ENCODE results near the gene RETREG2. TPM values are rescaled to one million over a fixed set of nuclear protein-coding genes. Genes with fewer than 3 reads are reported as not detected.
A peak's percentile ranks its signal among the peaks of the same experiment; 100 is the strongest.

The RETREG2 gene
- total RNA-seq, 3 donors from 2014 or later (not counting 1 experiment from before 2014, with no cell fraction given), result 77.0 to 81.9 (median 79.0) TPM

DNA sequence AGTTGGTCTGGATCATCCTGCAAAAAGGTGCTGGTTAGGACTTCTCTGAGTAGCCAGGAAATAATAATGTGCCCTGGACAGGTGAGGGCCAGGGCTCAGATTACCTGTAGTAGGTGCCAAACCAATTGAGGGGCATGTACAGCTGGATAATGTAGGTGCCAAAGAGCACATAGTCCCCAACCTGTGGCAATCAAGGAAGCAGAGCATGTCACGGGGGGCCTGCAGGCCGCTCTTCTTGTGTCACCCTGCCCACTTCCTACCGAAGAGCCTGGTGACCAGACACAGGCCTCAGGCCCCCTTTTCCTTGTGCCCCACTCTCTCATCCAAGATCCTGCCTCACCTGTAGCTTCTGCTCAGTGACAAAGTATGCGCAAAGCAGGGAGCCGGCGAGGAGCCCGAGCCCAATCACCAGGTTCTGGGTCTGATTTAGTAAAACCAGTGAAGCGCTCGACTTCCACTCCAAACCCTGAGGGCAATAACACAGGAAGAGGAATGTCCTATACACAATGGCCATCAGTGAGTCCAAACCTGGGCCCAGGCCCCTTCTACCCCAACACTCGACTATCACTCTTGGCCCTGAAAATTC, 35.5 kb downstream of the RETREG2 start:
- Histone ChIP-seq H3K9me3 (ENCODE audit: control insufficient read depth, insufficient read depth, low read length) (no peaks in the 10 kb centered on the region), H3K27me3 (ENCODE audit: control insufficient read depth, insufficient read depth, low read length) (no peaks in the 10 kb centered on the region), H3K36me3 (ENCODE audit: control insufficient read depth, insufficient read depth, low read length) (peaks cover 10% of the 10 kb centered on the region), H3K4me1 (ENCODE audit: control insufficient read depth, insufficient read depth, low read length) (peaks cover 42% of the 10 kb centered on the region), H3K4me3 (ENCODE audit: low read length) (no peak overlapping the region), H3K27ac (ENCODE audit: low read length) (no peak overlapping the region)
- Mint-ChIP-seq H3K36me3 (no peaks in the 10 kb centered on the region), H3K9me3 (no peaks in the 10 kb centered on the region), H3K27ac (no peak overlapping the region), H3K4me3 (no peak overlapping the region), H3K27me3 (ENCODE audit: low read depth in 2 of 2) (no peaks in the 10 kb centered on the region), H3K4me1 (peaks cover 18 to 24% of the 10 kb centered on the region in 2 donors)
- WGBS (ENCODE audit: insufficient coverage), result 92% methylated on average over 10 of the region's 10 CpGs
- DNase-seq (no peak), ATAC-seq (no peak)
- no peak for TF ChIP-seq CTCF (IDR thresholded peaks at IDR 0.05)
- intact Hi-C loops (cut with micrococcal nuclease), result loop anchor here (5.0 kb wide), 1 partner anchor 156 kb away; no protein-coding TSS in a partner anchor

DNA sequence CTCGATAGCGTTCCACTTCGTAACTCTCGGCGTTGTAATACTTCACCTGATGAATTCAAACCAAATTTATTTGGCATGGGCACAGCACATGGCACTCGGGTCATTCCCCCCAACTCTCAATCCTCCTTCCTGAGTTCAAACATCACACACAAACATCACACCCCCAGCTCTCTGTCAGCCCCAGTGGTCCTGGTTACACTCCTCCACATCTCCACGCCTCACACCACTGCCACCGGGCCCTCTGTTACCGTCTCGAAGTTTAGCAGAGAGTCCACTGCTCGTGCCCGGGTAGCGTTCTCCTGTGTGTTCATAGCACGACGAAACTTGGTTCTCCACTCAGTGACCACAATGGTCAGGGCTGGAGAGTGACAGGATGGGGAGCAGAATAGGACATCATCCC, 36.1 kb downstream of the RETREG2 start:
- TF ChIP-seq CTCF (IDR thresholded peaks at IDR 0.05), result no peak
- intact Hi-C loops (cut with micrococcal nuclease), result loop anchor here (5.0 kb wide), 1 partner anchor 157 kb away; no protein-coding TSS in a partner anchor
- no peaks in the 10 kb centered on the region for H3K9me3 Mint-ChIP-seq
- ATAC-seq (no peak), DNase-seq (no peak)
- peaks cover 41% of the 10 kb centered on the region for H3K4me1 ChIP-seq (ENCODE audit: control insufficient read depth, insufficient read depth, low read length)
- H3K9me3 ChIP-seq (ENCODE audit: control insufficient read depth, insufficient read depth, low read length), result no peaks in the 10 kb centered on the region
- no peaks in the 10 kb centered on the region for H3K27me3 Mint-ChIP-seq (ENCODE audit: low read depth in 2 of 2)
- H3K27ac ChIP-seq (ENCODE audit: low read length), result no peak overlapping the region
- H3K4me3 ChIP-seq (ENCODE audit: low read length), result no peak overlapping the region
- no peaks in the 10 kb centered on the region for H3K27me3 ChIP-seq (ENCODE audit: control insufficient read depth, insufficient read depth, low read length)
- H3K4me1 Mint-ChIP-seq, result peaks cover 18 to 22% of the 10 kb centered on the region in 2 donors
- H3K36me3 ChIP-seq (ENCODE audit: control insufficient read depth, insufficient read depth, low read length), result peaks cover 4% of the 10 kb centered on the region
- H3K27ac Mint-ChIP-seq, result peak overlapping the region in 1 of 2 donors; percentile 15
- H3K36me3 Mint-ChIP-seq, result no peaks in the 10 kb centered on the region
- H3K4me3 Mint-ChIP-seq, result no peak overlapping the region
- WGBS (ENCODE audit: insufficient coverage), result 95% methylated on average over 15 of the region's 15 CpGs

DNA sequence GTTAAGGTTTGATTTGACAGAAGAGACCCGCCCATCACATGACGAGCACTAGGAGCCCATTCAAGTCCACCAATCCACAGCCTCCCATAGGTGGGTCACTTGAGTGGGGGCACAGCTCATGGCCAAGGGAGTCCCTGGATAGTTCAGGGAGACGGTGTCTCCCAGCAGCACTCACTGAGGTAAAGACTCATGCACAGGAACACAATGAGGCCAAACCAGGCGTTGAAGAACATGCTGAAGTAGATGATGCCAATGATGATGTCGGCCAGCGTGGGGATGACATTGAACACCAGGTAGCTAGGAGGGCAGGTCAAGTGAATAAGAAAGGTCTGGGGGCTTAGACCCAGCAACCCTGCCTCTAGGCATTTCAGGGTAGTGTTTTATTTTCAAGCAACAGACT, 36.7 kb downstream of the RETREG2 start:
- no peak for TF ChIP-seq CTCF (IDR thresholded peaks at IDR 0.05)
- H3K27ac ChIP-seq (ENCODE audit: low read length), result no peak overlapping the region
- no peaks in the 10 kb centered on the region for H3K27me3 Mint-ChIP-seq (ENCODE audit: low read depth in 2 of 2)
- ATAC-seq, result no peak
- no peak for DNase-seq
- H3K9me3 ChIP-seq (ENCODE audit: control insufficient read depth, insufficient read depth, low read length), result no peaks in the 10 kb centered on the region
- intact Hi-C loops (cut with micrococcal nuclease), result loop anchor here (5.0 kb wide), 1 partner anchor 157 kb away; no protein-coding TSS in a partner anchor
- peaks cover 13 to 20% of the 10 kb centered on the region in 2 donors for H3K4me1 Mint-ChIP-seq
- no peak overlapping the region for H3K27ac Mint-ChIP-seq
- no peaks in the 10 kb centered on the region for H3K27me3 ChIP-seq (ENCODE audit: control insufficient read depth, insufficient read depth, low read length)
- H3K4me3 Mint-ChIP-seq, result no peak overlapping the region
- no peaks in the 10 kb centered on the region for H3K36me3 Mint-ChIP-seq
- no peaks in the 10 kb centered on the region for H3K36me3 ChIP-seq (ENCODE audit: control insufficient read depth, insufficient read depth, low read length)
- H3K4me3 ChIP-seq (ENCODE audit: low read length), result no peak overlapping the region
- 90% methylated on average over 6 of the region's 6 CpGs for WGBS (ENCODE audit: insufficient coverage)
- peaks cover 41% of the 10 kb centered on the region for H3K4me1 ChIP-seq (ENCODE audit: control insufficient read depth, insufficient read depth, low read length)
- no peaks in the 10 kb centered on the region for H3K9me3 Mint-ChIP-seq
